IPS-18a (cell line): ENCODE results near the gene PHLPP2.
"Not testable (repeated sequence)": the region's sequence is repeated elsewhere in the genome, so short reads cannot be mapped to it uniquely, and the experiment has no call there.

ENCODE experiments used
- H3K27ac ChIP-seq: one replicate; pipeline ENCODE4 v1.5.1; 2013; ENCODE audit warnings: low read length
- H3K27me3 ChIP-seq: one replicate; pipeline ENCODE4 v1.6.1; 2013; ENCODE audit warnings: mild to moderate bottlenecking, low read length; ENCODE audit not compliant: control insufficient read depth, insufficient read depth
- H3K36me3 ChIP-seq: one replicate; pipeline ENCODE4 v1.6.1; 2013; ENCODE audit warnings: low read depth, low read length; ENCODE audit not compliant: control insufficient read depth
- H3K4me1 ChIP-seq: one replicate; pipeline ENCODE4 v1.6.1; 2013; ENCODE audit warnings: low read depth, low read length; ENCODE audit not compliant: control insufficient read depth
- H3K4me3 ChIP-seq: one replicate; pipeline ENCODE4 v1.5.1; 2013; ENCODE audit warnings: low read length
- H3K9ac ChIP-seq: one replicate; pipeline ENCODE4 v1.6.1; 2013; ENCODE audit warnings: mild to moderate bottlenecking, low read length, moderate library complexity
- H3K9me3 ChIP-seq: one replicate; pipeline ENCODE4 v1.6.1; 2013; ENCODE audit warnings: low read depth, low read length; ENCODE audit not compliant: control insufficient read depth

The PHLPP2 gene

DNA sequence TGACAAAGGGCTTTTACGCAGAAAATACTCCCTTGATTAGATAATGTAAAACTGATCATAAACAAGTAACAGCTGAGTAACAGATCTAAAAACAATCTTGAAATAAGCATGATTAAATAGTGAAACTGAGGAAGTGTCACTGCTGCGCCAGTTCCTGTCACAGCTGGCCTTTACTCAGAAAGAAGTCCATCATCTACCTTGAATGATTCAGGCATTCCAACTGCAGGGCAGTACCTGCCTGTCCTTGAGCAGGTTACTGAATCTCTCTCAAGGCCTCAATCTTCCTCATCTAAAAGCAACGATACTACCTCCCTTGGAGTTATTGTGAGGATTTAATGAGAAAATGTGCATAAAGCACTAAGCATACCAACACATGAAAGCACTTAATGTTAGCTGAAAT lies 12.7 kb downstream of the PHLPP2 start:
- Histone ChIP-seq H3K4me3 (peak overlapping the region; percentile 2), H3K27me3 (no peaks in the 10 kb centered on the region), H3K9me3 (no peaks in the 10 kb centered on the region), H3K9ac (no peak overlapping the region), H3K4me1 (peaks cover 41% of the 10 kb centered on the region), H3K27ac (no peak overlapping the region), H3K36me3 (no peaks in the 10 kb centered on the region)

DNA sequence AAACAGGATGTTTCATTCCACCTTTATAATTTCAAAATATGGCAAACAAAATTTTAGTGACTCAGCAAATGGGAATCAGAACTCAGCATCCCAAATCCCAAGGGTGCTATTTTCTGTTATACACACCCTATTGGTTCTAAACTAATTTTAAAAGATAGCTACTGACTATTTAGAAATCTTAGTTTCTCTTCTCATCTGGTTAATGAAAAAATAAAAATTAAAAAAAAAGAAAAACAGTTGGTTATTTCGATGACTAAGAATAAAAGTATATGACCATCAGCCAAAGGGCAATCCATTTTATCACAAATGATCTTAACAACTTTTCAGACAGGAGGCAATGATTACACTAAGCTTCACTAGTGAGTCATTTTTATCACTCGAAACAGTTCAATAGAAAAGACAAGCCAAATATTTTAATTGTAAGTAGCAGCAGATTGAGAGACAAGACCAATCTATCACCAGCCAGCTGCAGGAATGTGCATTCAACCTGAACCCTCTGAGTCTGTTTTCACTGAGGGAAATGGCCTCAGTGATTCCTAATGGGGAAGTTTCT lies 15.2 kb downstream of the PHLPP2 start:
- H3K36me3 ChIP-seq: no peaks in the 10 kb centered on the region
- no peaks in the 10 kb centered on the region for H3K9me3 ChIP-seq
- H3K27me3 ChIP-seq: no peaks in the 10 kb centered on the region
- peak overlapping the region; percentile 28 for H3K27ac ChIP-seq
- peaks cover 51% of the 10 kb centered on the region for H3K4me1 ChIP-seq
- H3K4me3 ChIP-seq: no peak overlapping the region
- no peak overlapping the region for H3K9ac ChIP-seq

DNA sequence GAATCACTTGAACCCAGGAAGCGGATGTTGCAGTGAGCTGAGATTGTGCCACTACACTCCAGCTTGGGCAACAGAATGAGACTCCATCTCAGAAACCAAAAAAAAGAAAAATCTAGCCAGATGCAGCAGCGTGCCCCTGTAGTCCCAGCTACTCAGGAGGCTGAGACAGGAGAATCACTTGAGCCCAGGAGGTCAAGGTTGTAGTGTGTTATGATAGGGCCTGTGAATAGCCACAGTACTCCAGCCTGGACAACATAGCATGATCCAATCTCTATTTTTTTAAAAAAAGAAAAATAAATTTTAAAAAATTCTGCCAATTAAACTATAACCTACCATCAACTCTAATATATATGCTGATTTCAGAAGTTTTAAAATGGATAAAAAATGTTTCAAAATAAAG lies 15.8 kb downstream of the PHLPP2 start:
- no peaks in the 10 kb centered on the region for H3K9me3 ChIP-seq
- no peak overlapping the region for H3K4me3 ChIP-seq
- H3K9ac ChIP-seq: no peak overlapping the region
- H3K36me3 ChIP-seq: no peaks in the 10 kb centered on the region
- H3K27me3 ChIP-seq: no peaks in the 10 kb centered on the region
- peaks cover 51% of the 10 kb centered on the region for H3K4me1 ChIP-seq
- no peak overlapping the region for H3K27ac ChIP-seq

DNA sequence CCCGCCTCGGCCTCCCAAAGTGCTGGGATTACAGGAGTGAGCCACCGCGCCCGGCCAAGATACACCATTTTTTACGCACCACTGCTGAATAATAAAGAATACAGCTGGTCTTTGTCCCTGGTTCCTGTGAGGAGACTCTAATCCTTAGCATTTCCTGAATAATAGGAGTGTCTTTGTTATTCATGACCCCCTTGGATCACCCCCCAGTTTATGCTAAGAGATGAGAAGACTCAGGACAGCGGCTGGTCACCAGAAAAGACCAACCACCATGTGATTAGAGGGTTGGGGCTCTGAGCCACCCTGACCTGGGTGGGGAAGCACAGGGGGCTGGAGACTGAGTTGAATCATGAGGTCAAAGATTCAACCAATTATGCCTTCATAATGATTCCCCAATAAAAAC lies 17.3 kb downstream of the PHLPP2 start:
- Histone ChIP-seq H3K4me3 (no peak overlapping the region), H3K27ac (peak overlapping the region; percentile 91), H3K36me3 (no peaks in the 10 kb centered on the region), H3K4me1 (peaks cover 39% of the 10 kb centered on the region), H3K27me3 (no peaks in the 10 kb centered on the region), H3K9ac (peak overlapping the region; percentile 31), H3K9me3 (no peaks in the 10 kb centered on the region)

DNA sequence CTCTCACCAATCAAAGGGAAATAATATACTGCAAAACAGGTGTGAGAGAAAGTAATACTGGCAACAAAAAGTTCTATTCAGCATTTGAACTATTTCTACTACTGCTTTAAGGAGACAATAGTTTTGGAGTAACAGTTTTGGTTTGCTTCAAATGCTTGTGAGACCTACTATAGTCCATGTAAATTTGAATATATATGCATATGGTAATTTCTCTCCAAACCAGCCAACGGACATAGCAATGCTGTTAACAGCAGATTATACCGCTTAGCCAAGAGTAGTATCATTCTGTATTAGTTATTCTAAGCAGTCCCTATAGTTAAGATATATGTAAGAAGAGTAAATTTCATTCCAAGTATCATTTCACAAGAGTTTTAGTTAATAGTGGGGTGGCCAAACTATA lies 18.5 kb downstream of the PHLPP2 start:
- Histone ChIP-seq H3K27ac (no peak overlapping the region), H3K36me3 (no peaks in the 10 kb centered on the region), H3K4me1 (peaks cover 28% of the 10 kb centered on the region), H3K9me3 (no peaks in the 10 kb centered on the region), H3K9ac (no peak overlapping the region), H3K4me3 (peak overlapping the region; percentile 13), H3K27me3 (no peaks in the 10 kb centered on the region)

DNA sequence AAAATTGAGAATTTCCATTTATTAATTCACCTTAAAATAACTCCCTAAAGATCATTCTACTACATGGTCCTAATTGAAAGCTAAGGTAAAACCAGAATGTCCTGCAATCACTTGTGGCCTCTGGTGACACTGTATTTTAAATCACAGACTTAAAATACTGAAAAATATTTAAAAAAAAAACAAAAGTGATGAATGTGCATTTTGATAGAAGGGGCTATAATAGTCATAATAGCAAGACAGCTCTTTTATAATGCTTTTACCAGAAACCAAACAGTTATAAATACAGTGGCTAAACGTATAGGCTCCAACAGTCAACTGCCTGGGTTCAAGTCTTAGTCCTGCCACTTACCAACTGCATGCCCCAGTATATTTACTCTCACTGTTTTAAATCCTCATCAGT lies 21.2 kb downstream of the PHLPP2 start:
- Histone ChIP-seq H3K27ac (no peak overlapping the region), H3K9ac (no peak overlapping the region), H3K36me3 (no peaks in the 10 kb centered on the region), H3K4me1 (peaks cover 23% of the 10 kb centered on the region), H3K27me3 (no peaks in the 10 kb centered on the region), H3K9me3 (no peaks in the 10 kb centered on the region), H3K4me3 (no peak overlapping the region)

DNA sequence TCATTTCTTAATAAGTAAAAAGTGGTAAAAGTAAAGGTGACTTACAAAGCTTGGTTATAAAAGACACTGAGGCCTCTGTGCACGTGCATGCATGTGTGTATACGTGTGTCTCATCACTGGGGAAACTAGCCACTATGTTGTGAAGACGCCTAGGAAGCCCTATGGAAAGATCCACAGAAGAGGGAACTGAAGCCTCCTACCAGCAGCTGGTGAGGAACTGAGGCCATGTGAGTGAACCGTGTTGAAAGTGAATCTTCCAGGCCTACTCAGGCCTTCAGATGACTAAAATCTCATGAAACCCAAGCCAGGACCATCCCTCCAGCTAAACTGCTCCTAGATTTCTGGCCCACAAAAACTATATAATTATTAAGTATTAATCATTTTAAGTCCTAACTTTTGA lies 23.7 kb downstream of the PHLPP2 start:
- Histone ChIP-seq H3K4me3 (no peak overlapping the region), H3K4me1 (peaks cover 2% of the 10 kb centered on the region), H3K36me3 (no peaks in the 10 kb centered on the region), H3K9me3 (no peaks in the 10 kb centered on the region), H3K27ac (no peak overlapping the region), H3K9ac (no peak overlapping the region), H3K27me3 (no peaks in the 10 kb centered on the region)

DNA sequence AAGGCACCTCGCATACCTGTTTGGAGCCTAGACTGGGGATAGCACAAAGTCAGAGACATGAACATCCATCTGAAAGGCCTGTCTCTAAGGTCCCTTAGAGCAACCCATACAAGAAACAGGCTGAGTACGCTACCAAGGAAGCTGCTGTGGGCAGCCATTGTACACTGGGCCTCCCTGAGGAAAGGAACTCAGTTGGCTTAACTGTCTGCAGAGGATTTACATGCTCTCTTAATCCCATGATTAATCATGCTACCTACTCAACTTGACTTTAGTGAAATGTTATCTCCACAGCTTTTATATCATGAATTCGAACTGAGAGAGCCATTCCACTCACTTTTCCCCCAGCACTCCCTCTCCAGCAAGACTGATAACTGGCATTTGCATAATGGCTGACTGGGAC lies 26.0 kb downstream of the PHLPP2 start:
- no peak overlapping the region for H3K27ac ChIP-seq
- no peaks in the 10 kb centered on the region for H3K36me3 ChIP-seq
- no peak overlapping the region for H3K4me3 ChIP-seq
- no peaks in the 10 kb centered on the region for H3K27me3 ChIP-seq
- no peak overlapping the region for H3K9ac ChIP-seq
- H3K9me3 ChIP-seq: no peaks in the 10 kb centered on the region
- no peaks in the 10 kb centered on the region for H3K4me1 ChIP-seq

DNA sequence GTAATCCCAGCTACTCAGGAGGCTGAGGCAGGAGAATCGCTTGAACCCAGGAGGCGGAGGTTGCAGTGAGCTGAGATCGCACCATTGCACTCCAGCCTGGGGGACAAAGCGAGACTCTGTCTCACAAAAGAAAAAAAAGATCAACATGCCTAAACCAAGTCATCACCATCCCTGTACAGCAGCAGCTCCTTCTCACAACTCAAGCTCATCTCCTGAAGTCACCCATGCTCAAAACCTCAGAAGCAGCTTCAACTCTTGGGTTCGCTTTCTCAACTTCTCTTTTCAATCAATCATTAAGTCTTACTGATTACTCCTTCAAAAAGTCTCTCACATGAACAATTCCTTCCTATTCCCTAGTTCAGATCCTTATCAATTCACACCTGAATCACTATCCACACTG lies 31.3 kb downstream of the PHLPP2 start:
- Histone ChIP-seq H3K27ac (no peak overlapping the region), H3K4me3 (no peak overlapping the region), H3K27me3 (no peaks in the 10 kb centered on the region), H3K9me3 (no peaks in the 10 kb centered on the region), H3K4me1 (no peaks in the 10 kb centered on the region), H3K36me3 (peaks cover 15% of the 10 kb centered on the region), H3K9ac (no peak overlapping the region)

DNA sequence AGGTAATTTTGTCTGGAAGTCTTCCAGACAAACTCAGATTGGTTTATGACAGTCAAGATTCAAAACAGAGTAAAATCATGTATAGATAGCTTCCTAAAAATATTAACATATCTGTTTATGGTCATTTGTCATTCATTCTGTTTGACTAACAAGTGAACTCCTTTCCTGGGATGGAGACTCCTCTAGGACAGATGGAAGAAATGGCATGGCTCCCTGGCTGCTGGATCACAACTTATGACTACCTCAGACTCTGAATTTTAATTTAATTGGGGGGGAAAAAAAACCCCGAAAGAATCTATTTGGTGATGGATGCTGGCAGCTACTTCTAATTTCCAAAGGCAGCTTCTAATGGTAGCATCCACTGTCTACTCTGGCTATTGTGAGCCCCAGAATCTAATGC lies 34.6 kb downstream of the PHLPP2 start:
- H3K27ac ChIP-seq: no peak overlapping the region
- no peaks in the 10 kb centered on the region for H3K9me3 ChIP-seq
- no peak overlapping the region for H3K4me3 ChIP-seq
- H3K4me1 ChIP-seq: no peaks in the 10 kb centered on the region
- no peak overlapping the region for H3K9ac ChIP-seq
- H3K36me3 ChIP-seq: peaks cover 24% of the 10 kb centered on the region
- no peaks in the 10 kb centered on the region for H3K27me3 ChIP-seq

DNA sequence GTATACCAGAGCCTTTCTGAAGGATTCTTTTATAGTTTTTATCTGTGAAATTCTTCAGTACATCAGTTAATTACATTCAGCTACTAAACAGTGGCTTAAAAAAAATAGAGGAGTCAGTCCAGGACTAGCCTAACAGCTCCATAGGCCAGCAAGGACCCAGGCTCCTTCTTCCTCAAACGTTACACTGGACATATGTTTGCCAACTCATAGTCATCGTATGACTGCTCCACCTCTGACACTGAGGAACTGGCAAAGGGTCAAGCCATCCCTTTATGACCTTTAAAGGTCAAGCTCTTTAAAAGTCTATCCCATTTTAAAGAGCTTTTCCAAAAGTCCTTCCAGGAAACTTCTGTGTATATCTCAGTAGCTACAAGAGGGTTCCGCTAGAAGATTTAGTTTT lies 36.6 kb downstream of the PHLPP2 start:
- no peak overlapping the region for H3K4me3 ChIP-seq
- H3K9ac ChIP-seq: no peak overlapping the region
- no peak overlapping the region for H3K27ac ChIP-seq
- H3K27me3 ChIP-seq: no peaks in the 10 kb centered on the region
- H3K4me1 ChIP-seq: no peaks in the 10 kb centered on the region
- peaks cover 24% of the 10 kb centered on the region for H3K36me3 ChIP-seq
- no peaks in the 10 kb centered on the region for H3K9me3 ChIP-seq

DNA sequence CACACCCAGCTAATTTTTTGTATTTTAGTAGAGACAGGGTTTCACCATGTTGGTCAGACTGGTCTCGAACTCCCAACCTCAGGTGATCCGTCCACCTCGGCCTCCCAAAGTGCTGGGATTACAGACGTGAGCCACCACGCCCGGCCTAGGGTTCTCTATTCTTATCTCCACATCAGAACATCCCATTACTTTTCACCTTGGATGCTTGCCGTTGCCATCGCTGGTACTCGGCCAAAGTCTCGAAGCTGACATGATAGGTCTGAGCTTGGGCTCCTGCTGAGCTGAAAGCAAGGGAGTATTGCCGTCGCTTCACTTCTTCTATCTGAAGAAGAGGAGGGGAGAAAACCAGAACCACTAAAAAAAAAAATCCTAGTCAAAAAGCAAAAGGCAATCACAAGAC lies 40.2 kb downstream of the PHLPP2 start:
- H3K4me1 ChIP-seq, H3K27me3 ChIP-seq, H3K4me3 ChIP-seq, H3K27ac ChIP-seq, H3K9ac ChIP-seq, H3K9me3 ChIP-seq: not testable (repeated sequence)
- peaks cover 35% of the 10 kb centered on the region for H3K36me3 ChIP-seq
